Natural killer cell (primary cell): ENCODE measurements around the gene NSMCE1. TPM values are rescaled to one million over a fixed set of nuclear protein-coding genes. Genes with fewer than 3 reads are reported as not detected.

Experiments
- ATAC-seq, 3 donors: fragments of 150-1000 bp in 2 of 3; fragments of 200-7000 bp in 1 of 3; cut with Tn5 transposase; 1 replicate in 1 of 3; 2 replicates in 2 of 3; pipeline ENCODE4 v1.10.0; 2021; ENCODE audit warnings: mild to moderate bottlenecking in 2 of 3, moderate library complexity in 2 of 3
- DNase-seq, 2 donors: peaks; one replicate each; pipeline versions ENCODE4 v3.0.0 to v3.0.0-alpha.2; 2013 to 2021; ENCODE audit warnings: mixed read lengths in 1 of 2
- H3K27ac ChIP-seq: one replicate; pipeline ENCODE4 v1.5.1; 2013; ENCODE audit warnings: mild to moderate bottlenecking, low read length
- H3K27me3 ChIP-seq: one replicate; pipeline ENCODE4 v1.6.1; 2013; ENCODE audit warnings: low read length; ENCODE audit not compliant: control insufficient read depth, insufficient read depth
- H3K36me3 ChIP-seq: one replicate; pipeline ENCODE4 v1.6.1; 2013; ENCODE audit warnings: low read length; ENCODE audit not compliant: control insufficient read depth, insufficient read depth
- H3K4me1 ChIP-seq: one replicate; pipeline ENCODE4 v1.6.1; 2013; ENCODE audit warnings: low read length; ENCODE audit not compliant: control insufficient read depth, insufficient read depth
- H3K4me3 ChIP-seq: one replicate; pipeline ENCODE4 v1.5.1; 2013; ENCODE audit warnings: low read length
- H3K9me3 ChIP-seq: one replicate; pipeline ENCODE4 v1.6.1; 2013; ENCODE audit warnings: low read length; ENCODE audit not compliant: control insufficient read depth, insufficient read depth
- H3K27ac Mint-ChIP-seq, 2 donors: one replicate each; pipeline ENCODE4 v1.8.0; 2022; ENCODE audit warnings: mild to moderate bottlenecking in 2 of 2, mixed read lengths in 2 of 2, moderate library complexity in 1 of 2
- H3K27me3 Mint-ChIP-seq, 2 donors: one replicate each; pipeline ENCODE4 v1.8.0; 2022; ENCODE audit warnings: low read depth in 2 of 2, mixed read lengths in 2 of 2
- H3K36me3 Mint-ChIP-seq: one replicate; pipeline ENCODE4 v1.8.0; 2022; ENCODE audit warnings: mixed read lengths
- H3K4me1 Mint-ChIP-seq, 2 donors: one replicate each; pipeline ENCODE4 v1.8.0; 2022; ENCODE audit warnings: mixed read lengths in 2 of 2
- H3K4me3 Mint-ChIP-seq: one replicate; pipeline ENCODE4 v1.8.0; 2022; ENCODE audit warnings: mild to moderate bottlenecking, moderate library complexity, mixed read lengths
- H3K9me3 Mint-ChIP-seq, 2 donors: one replicate each; pipeline ENCODE4 v1.8.0; 2022; ENCODE audit warnings: mixed read lengths in 2 of 2
- CTCF ChIP-seq: fragments of 200-600 bp; IDR thresholded peaks from one replicate; pipeline ENCODE4 v1.8.0; 2022; ENCODE audit warnings: antibody characterized with exemption
- WGBS: methylation state at CpG from one replicate; pipeline ENCODE4 v1.1.7; 2013; ENCODE audit warnings: missing lambda C conversion rate; ENCODE audit not compliant: insufficient coverage; 5-methylcytosine and 5-hydroxymethylcytosine counted together
- intact Hi-C: fragments of 100-400 bp; cut with micrococcal nuclease; formaldehyde crosslinking; loops from one replicate; pipeline ENCODE4 v1.14.2; 2022
- total RNA-seq, 4 donors: library from RNA; stranded (reverse); fragments of 120-200 nt in 1 of 4; gene quantifications; one replicate each; pipeline versions ENCODE4 v1.2.3 to v1.2.4, GENCODE V29; 2013 to 2022

The NSMCE1 gene
- total RNA-seq, 3 donors from 2014 or later (not counting 1 experiment from before 2014, with no cell fraction given) = 29.4 to 42.7 (median 37.7) TPM

GRCh38 chr16:27222249-27223225 lies 46.0 kb downstream of the NSMCE1 start:
- H3K9me3 ChIP-seq = no peaks in the 10 kb centered on the region
- H3K27me3 ChIP-seq = no peaks in the 10 kb centered on the region
- Mint-ChIP-seq H3K27me3 (no peaks in the 10 kb centered on the region), H3K36me3 (no peaks in the 10 kb centered on the region), H3K4me1 (peaks cover 10 to 18% of the 10 kb centered on the region in 2 donors), H3K9me3 (no peaks in the 10 kb centered on the region), H3K27ac (no peak overlapping the region), H3K4me3 (no peak overlapping the region)
- no peak overlapping the region for H3K27ac ChIP-seq
- ATAC-seq = no peak
- 91% methylated on average over 30 of the region's 30 CpGs for WGBS
- no peak for DNase-seq
- no peak overlapping the region for H3K4me3 ChIP-seq
- peaks cover 27% of the 10 kb centered on the region for H3K36me3 ChIP-seq
- peaks cover 26% of the 10 kb centered on the region for H3K4me1 ChIP-seq
- intact Hi-C loops = no loop called here
- no peak for TF ChIP-seq CTCF

- Mint-ChIP-seq H3K27me3 (no peaks in the 10 kb centered on the region), H3K4me3 (no peak overlapping the region), H3K36me3 (no peaks in the 10 kb centered on the region), H3K27ac (no peak overlapping the region), H3K9me3 (no peaks in the 10 kb centered on the region), H3K4me1 (peaks cover 10 to 13% of the 10 kb centered on the region in 2 donors)
- Histone ChIP-seq H3K9me3 (no peaks in the 10 kb centered on the region), H3K4me3 (no peak overlapping the region), H3K27me3 (no peaks in the 10 kb centered on the region), H3K36me3 (peaks cover 27% of the 10 kb centered on the region), H3K4me1 (peaks cover 18% of the 10 kb centered on the region), H3K27ac (no peak overlapping the region)
- 94% methylated on average over 8 of the region's 8 CpGs for WGBS
- DNase-seq (no peak), ATAC-seq (no peak)
- intact Hi-C loops = no loop called here
- TF ChIP-seq CTCF = no peak
These were observed 46.9 kb downstream of the NSMCE1 start for GRCh38 chr16:27221576-27222248.

GRCh38 chr16:27220991-27221390 lies 47.6 kb downstream of the NSMCE1 start:
- Mint-ChIP-seq H3K4me3 (no peak overlapping the region), H3K9me3 (no peaks in the 10 kb centered on the region), H3K27me3 (no peaks in the 10 kb centered on the region), H3K4me1 (peaks cover 6 to 7% of the 10 kb centered on the region in 2 donors), H3K36me3 (no peaks in the 10 kb centered on the region), H3K27ac (no peak overlapping the region)
- no peak for TF ChIP-seq CTCF
- ATAC-seq (no peak), DNase-seq (no peak)
- no peak overlapping the region for H3K4me3 ChIP-seq
- H3K27ac ChIP-seq = no peak overlapping the region
- intact Hi-C loops = no loop called here
- peaks cover 32% of the 10 kb centered on the region for H3K36me3 ChIP-seq
- H3K9me3 ChIP-seq = no peaks in the 10 kb centered on the region
- no peaks in the 10 kb centered on the region for H3K27me3 ChIP-seq
- H3K4me1 ChIP-seq = peaks cover 10% of the 10 kb centered on the region
- 96% methylated on average over 16 of the region's 16 CpGs for WGBS
